GM12801 (cell line): ENCODE measurements around the gene SPTBN5.

Source experiments
- TF ChIP-seq, protein P1 (sequence below): IDR thresholded peaks from one replicate; pipeline ENCODE4 v1.5.1; 2011; ENCODE audit warnings: control low read depth; ENCODE audit not compliant: insufficient read length; ENCODE audit errors: extremely low read depth

Gene SPTBN5

DNA sequence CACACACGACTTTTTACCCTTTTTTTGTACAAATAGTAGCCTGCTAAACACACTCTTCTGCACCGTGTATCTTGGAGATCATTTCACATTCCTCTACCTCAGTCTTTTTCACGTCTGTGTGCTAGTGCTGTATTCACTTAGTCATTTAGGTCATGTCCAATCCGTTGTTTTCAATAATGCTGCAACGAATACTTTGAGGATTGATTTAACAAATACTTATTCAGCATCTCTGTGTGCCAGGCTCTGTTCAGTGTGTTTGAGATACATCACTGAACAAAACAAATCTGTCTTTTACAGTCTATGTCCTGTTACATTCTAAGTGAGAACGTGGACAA, 65.1 kb downstream of the SPTBN5 start:
- TF ChIP-seq, protein P1, sequence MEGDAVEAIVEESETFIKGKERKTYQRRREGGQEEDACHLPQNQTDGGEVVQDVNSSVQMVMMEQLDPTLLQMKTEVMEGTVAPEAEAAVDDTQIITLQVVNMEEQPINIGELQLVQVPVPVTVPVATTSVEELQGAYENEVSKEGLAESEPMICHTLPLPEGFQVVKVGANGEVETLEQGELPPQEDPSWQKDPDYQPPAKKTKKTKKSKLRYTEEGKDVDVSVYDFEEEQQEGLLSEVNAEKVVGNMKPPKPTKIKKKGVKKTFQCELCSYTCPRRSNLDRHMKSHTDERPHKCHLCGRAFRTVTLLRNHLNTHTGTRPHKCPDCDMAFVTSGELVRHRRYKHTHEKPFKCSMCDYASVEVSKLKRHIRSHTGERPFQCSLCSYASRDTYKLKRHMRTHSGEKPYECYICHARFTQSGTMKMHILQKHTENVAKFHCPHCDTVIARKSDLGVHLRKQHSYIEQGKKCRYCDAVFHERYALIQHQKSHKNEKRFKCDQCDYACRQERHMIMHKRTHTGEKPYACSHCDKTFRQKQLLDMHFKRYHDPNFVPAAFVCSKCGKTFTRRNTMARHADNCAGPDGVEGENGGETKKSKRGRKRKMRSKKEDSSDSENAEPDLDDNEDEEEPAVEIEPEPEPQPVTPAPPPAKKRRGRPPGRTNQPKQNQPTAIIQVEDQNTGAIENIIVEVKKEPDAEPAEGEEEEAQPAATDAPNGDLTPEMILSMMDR = no peak

DNA sequence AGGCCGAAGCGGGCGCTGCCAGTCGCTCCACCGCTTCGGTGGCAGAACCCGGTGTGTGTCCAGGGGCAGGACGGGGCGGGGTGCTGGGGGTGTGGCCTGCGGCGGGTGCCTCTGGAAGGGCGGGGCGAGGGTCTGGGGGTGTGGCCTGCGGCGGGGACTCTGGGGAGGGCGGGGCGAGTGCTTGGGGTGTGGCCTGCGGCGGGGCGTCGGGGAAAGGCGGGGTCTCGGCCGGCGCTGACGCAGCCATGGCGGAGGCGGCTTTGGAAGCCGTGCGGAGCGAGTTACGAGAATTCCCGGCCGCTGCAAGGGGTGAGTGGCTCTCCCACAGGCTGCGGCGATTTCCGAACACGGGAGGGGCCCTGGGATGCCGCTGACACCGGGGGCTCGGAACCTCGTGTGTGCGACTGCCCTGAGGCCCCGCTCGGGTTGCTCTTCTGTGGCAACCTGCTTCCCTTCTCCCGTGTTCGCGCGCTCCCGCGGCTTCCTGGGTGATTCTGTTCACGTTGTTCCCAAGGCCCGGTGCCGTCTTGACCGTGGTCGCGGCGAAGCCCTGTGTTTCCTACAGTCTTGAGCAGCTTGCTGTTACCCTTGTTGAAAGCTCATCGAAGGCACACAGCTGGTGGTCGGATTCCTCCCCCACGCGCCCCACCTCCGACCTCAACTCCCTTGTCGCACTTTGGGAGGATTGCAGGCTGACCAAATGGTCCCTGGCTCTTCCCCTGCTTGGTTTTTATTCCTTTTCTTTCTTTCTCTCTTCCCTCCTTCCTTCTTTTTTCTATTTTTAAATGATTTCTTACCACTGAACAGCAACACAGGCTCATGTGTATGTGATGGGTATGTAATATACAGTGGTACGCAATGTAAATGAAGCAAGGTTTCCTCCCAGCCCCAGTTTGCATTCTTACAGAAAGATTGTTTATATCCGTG, 65.7 kb downstream of the SPTBN5 start, which contains the start of gene JMJD7:
TSS of gene JMJD7 (plus strand) at position 213 of the 927 bp plus-strand sequence. CDS start at position 246, 33 bp downstream.
- TF ChIP-seq, protein P1 = no peak

DNA sequence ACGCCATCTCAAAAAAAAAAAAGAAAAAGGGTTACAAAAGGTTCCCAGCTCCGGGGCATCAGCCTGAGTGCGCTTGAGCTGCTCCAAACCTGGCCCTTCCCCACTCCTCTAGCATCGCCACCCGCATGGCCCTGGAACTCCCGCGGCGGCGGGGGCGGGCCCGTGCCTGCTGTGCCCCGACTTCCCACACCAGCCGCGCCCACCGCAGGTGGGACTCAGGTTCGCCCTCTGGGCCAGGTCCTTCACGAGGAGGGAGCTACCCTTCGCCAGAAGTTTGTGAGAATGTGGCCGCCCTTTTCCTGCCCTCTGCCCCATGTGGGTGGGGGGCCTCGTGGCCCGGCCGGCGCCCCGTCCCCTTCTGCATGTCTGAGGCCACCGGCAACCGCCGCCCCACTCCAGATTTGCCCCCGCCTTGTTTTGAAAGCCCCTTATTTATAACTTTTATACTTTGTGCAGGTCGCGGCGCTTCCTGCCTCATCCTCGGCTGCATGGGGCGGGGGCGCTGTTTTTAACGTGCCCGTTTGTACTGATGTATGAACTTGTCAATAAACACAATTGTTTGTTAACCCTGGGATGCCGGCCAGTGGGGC, 66.5 kb downstream of the SPTBN5 start:
- TF ChIP-seq, protein P1 = no peak

DNA sequence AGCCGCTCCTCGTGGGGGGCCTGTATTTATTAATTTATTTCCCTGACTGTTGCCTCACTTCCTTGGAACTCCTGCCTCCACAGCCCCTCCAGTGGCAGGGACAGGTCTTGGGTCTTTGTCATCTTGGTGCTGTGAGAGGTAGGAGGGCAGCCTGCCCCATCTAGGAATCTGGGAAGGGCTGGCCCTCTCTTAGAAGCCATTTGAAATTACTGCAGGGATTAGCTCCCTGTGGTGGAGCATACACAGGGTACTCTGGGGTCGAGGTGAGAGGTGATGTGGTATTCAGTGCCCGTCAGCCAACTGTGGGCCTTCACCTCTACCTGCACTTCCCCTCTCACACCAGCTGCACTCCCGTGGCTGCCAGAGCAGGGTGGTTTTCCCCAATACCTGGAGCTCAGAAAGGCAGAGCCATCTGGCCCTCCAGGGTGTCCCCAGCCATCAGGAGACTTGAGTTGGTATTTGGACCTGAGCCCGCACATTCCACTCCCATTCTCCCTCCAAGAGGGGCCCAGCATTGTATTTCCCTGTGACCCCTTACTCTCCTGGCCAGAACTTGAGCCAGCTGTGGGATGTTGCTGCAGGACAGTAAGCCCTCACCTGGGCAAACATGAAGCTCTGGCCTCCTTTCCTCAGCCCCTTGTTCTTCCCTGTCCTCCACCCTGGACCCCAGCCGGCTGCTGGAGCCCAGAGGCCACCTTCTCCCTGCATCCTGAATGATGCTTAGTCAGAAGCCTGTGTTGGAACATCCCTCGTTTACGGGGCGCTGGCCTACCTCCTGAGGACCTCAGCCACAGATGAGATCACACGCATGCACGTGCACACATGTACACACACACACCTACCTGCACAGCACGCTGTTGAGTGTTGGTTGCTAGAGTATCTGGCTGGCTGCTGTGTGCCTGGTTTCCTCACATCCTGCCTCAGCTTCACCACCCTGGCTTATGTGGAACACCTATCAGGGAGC, 68.0 kb downstream of the SPTBN5 start:
- TF ChIP-seq, protein P1 = no peak

DNA sequence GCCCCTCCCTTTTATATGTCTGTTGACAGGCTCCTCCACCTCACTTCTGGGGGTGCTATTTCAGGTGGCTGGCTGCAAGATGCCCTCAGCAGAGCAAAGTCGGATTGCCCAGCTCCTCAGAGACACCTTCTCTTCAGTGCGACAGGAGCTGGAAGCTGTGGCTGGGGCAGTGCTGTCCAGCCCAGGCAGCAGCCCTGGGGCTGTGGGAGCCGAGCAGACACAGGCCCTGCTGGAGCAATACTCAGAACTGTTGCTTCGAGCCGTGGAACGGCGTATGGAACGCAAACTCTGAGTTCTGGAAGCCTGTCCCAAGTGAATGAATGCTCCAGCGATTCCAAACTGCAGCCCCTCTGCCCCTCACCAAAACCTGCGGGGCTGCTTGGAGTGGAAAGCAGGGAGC, 68.7 kb downstream of the SPTBN5 start:
- TF ChIP-seq, protein P1 = no peak

DNA sequence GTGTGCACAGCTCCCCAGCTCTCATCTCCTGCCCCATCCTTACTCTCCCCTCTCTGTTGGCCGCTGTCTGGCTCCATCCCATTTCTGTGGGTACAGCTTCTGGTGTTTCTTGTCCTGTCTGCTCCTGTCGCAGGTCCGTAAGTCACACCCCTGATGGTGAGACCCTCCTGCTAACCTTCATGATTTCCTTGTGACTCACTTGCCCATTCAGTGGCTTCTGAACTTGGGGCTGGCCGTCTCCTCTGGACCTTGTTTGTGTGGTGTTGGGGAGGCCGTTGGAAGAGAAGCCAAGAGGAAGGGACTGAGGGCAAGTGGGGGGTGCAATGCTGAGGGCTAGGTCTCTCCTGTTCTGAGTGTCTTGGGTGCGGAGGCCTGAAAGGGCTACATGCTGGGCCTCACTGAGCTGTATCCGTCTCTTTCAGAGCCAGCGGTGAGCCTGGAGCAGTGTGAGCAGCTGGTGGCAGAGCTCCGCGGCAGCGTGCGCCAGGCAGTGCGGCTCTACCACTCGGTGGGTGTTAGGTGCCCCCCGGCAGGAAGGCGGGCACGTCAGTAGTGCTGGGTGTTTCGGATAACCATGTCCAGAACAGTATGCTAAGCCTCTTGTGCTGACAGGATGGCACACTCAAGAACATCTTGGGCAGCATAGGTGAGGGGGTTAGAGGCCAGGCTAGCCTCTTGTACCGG, 69.6 kb downstream of the SPTBN5 start:
- TF ChIP-seq, protein P1 = no peak
